SU-DHL-6 (cell line): ENCODE measurements around the gene FSTL4.

Experiments
- H2AFZ ChIP-seq: fragments of 200-600 bp; sonication (generic); 2 replicates; pipeline ENCODE4 v1.6.1; 2014; ENCODE audit warnings: low read depth, mild to moderate bottlenecking, moderate library complexity, mixed read lengths, antibody characterized with exemption, low read length; ENCODE audit not compliant: severe bottlenecking
- H3F3A ChIP-seq: fragments of 200-600 bp; shearing (Covaris generic); 2 replicates; pipeline ENCODE4 v1.6.0; 2016; ENCODE audit warnings: antibody characterized with exemption, mild to moderate bottlenecking; ENCODE audit not compliant: insufficient read depth
- H3K27ac ChIP-seq: fragments of 200-600 bp; sonication (generic); 2 replicates; pipeline ENCODE4 v1.5.1; 2016; ENCODE audit warnings: low read depth, mild to moderate bottlenecking, low read length, moderate library complexity, mixed read lengths
- H3K27me3 ChIP-seq: fragments of 200-600 bp; sonication (generic), shearing (Covaris generic); 2 replicates; pipeline ENCODE4 v1.6.0; 2014; ENCODE audit warnings: mild to moderate bottlenecking, low read length
- H3K36me3 ChIP-seq: fragments of 200-600 bp; sonication (generic); 2 replicates; pipeline ENCODE4 v1.6.1; 2014; ENCODE audit warnings: mild to moderate bottlenecking, low read length, mixed read lengths
- H3K4me2 ChIP-seq: fragments of 300-600, 200-600 bp; shearing (Covaris generic), sonication (generic); 2 replicates; pipeline ENCODE4 v1.6.0; 2014; ENCODE audit warnings: low read length, low read depth, mild to moderate bottlenecking; ENCODE audit not compliant: poor library complexity, severe bottlenecking
- H3K4me3 ChIP-seq: fragments of 200-600 bp; sonication (generic); 2 replicates; pipeline ENCODE4 v1.5.1; 2014; ENCODE audit warnings: antibody characterized with exemption, low read length, mild to moderate bottlenecking, mixed read lengths; ENCODE audit not compliant: insufficient read depth, poor library complexity, severe bottlenecking
- H3K79me2 ChIP-seq: fragments of 200-600 bp; sonication (generic); 2 replicates; pipeline ENCODE4 v1.6.1; 2014; ENCODE audit warnings: mild to moderate bottlenecking, low read length, moderate library complexity; ENCODE audit not compliant: insufficient read depth
- H3K9ac ChIP-seq: fragments of 200-600 bp; sonication (generic); 2 replicates; pipeline ENCODE4 v1.7.0; 2014; ENCODE audit warnings: mild to moderate bottlenecking, low read length
- H3K9me2 ChIP-seq: fragments of 200-600 bp; sonication (generic); replicated peaks from 2 replicates; pipeline ENCODE4 v1.6.1; 2014; ENCODE audit warnings: low read length; ENCODE audit not compliant: insufficient read depth
- H3K9me3 ChIP-seq: fragments of 200-600 bp; sonication (generic); 2 replicates; pipeline ENCODE4 v1.6.1; 2014; ENCODE audit warnings: low read length, mixed read lengths; ENCODE audit not compliant: insufficient read depth
- H4K20me1 ChIP-seq: fragments of 200-600 bp; sonication (generic); 2 replicates; pipeline ENCODE4 v1.6.1; 2014; ENCODE audit warnings: low read depth, mild to moderate bottlenecking, antibody characterized with exemption, low read length, moderate library complexity, mixed read lengths
- EZH2phosphoT487 ChIP-seq: fragments of 200-600 bp; sonication (generic), shearing (Covaris generic); conservative IDR thresholded peaks from 2 replicates; pipeline ENCODE4 v1.6.1; 2018; ENCODE audit warnings: mild to moderate bottlenecking, antibody characterized with exemption, low read length, moderate library complexity, mixed read lengths
- TF ChIP-seq, protein P1 (sequence below): fragments of 200-600 bp; sonication (generic); IDR thresholded peaks from one replicate; pipeline ENCODE4 v1.5.1; 2017; ENCODE audit warnings: antibody characterized with exemption, mild to moderate bottlenecking, low read length, moderate library complexity; ENCODE audit not compliant: insufficient read depth, poor library complexity, severe bottlenecking

FSTL4 gene

DNA sequence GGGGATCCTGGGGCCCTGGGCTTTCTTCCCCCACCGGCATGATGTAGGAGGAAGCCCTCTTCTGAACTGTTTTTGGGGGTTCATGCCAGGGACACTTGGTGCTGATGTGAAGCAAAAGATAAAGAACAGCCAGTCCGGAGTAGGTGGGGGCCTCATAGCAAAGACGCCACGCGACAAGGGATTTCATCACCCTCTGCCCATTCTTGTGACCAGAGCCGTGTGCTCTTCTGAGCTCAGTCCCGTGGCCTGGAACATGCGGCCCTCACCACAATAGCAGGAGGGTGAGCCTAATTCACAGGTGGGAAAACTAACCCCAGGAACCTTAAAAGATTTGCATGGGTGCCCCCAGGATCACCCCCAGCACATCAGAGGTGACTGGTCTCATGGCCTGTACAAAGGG is 334.6 kb downstream of the FSTL4 start:
- no peaks in the 10 kb centered on the region for H4K20me1 ChIP-seq
- H2AFZ ChIP-seq = no peak overlapping the region
- no peaks in the 10 kb centered on the region for H3F3A ChIP-seq
- no peaks in the 10 kb centered on the region for H3K9me2 ChIP-seq
- no peak overlapping the region for H3K27ac ChIP-seq
- H3K27me3 ChIP-seq = no peaks in the 10 kb centered on the region
- no peaks in the 10 kb centered on the region for H3K36me3 ChIP-seq
- no peak overlapping the region for H3K4me3 ChIP-seq
- no peak for TF ChIP-seq EZH2phosphoT487
- TF ChIP-seq, protein P1, sequence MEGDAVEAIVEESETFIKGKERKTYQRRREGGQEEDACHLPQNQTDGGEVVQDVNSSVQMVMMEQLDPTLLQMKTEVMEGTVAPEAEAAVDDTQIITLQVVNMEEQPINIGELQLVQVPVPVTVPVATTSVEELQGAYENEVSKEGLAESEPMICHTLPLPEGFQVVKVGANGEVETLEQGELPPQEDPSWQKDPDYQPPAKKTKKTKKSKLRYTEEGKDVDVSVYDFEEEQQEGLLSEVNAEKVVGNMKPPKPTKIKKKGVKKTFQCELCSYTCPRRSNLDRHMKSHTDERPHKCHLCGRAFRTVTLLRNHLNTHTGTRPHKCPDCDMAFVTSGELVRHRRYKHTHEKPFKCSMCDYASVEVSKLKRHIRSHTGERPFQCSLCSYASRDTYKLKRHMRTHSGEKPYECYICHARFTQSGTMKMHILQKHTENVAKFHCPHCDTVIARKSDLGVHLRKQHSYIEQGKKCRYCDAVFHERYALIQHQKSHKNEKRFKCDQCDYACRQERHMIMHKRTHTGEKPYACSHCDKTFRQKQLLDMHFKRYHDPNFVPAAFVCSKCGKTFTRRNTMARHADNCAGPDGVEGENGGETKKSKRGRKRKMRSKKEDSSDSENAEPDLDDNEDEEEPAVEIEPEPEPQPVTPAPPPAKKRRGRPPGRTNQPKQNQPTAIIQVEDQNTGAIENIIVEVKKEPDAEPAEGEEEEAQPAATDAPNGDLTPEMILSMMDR = no peak
- no peaks in the 10 kb centered on the region for H3K9me3 ChIP-seq
- H3K79me2 ChIP-seq = no peaks in the 10 kb centered on the region
- H3K9ac ChIP-seq = no peak overlapping the region
- H3K4me2 ChIP-seq = no peak overlapping the region

DNA sequence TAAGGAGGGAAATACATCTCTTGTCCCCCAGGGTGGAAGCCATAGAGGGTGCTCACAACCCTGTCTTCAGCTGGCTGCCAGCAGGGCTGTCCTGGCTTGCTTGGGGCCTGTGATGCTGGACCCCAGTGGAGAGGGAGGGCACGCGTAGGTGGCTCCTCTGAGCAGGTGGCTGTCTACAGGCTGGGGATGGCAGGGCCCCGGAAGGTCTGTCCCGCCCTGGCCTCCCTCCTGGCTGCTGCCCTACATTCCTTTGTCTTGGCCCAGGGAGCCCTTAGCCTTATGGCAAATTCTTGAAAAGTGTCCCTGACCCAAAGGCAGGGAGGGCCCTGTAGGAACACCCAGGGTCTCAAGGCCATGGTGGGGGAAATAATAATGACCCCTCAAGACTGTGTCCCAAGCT is 336.2 kb downstream of the FSTL4 start:
- H2AFZ ChIP-seq = no peak overlapping the region
- no peak overlapping the region for H3K27ac ChIP-seq
- TF ChIP-seq, protein P1 = no peak
- no peak for TF ChIP-seq EZH2phosphoT487
- no peaks in the 10 kb centered on the region for H3K27me3 ChIP-seq
- H3K9ac ChIP-seq = no peak overlapping the region
- no peaks in the 10 kb centered on the region for H3K79me2 ChIP-seq
- no peak overlapping the region for H3K4me3 ChIP-seq
- H3K9me3 ChIP-seq = no peaks in the 10 kb centered on the region
- H3K4me2 ChIP-seq = no peak overlapping the region
- H3K9me2 ChIP-seq = no peaks in the 10 kb centered on the region
- H4K20me1 ChIP-seq = no peaks in the 10 kb centered on the region
- no peaks in the 10 kb centered on the region for H3F3A ChIP-seq
- H3K36me3 ChIP-seq = no peaks in the 10 kb centered on the region

DNA sequence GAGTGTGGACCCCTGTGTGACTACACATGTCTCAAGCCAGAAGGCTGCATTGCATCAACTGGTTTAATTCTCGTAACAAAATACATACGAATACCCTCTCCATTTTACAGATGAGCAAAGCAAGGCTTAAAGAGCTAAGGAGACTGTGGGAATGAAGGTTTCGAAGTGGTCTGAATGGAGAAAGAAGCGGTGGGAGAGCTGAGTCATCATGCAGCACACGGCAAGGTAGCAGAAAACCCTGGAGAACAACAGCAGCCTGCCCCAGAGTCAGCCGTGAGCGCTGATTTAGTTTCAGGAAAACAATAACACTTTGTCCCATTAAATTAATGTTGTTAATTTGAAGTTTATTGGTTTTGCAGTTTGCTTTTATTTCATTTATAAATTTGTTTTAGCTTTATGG is 336.7 kb downstream of the FSTL4 start:
- no peaks in the 10 kb centered on the region for H4K20me1 ChIP-seq
- no peak overlapping the region for H3K4me3 ChIP-seq
- H2AFZ ChIP-seq = no peak overlapping the region
- no peak overlapping the region for H3K9ac ChIP-seq
- H3K27me3 ChIP-seq = no peaks in the 10 kb centered on the region
- H3K79me2 ChIP-seq = no peaks in the 10 kb centered on the region
- H3K9me2 ChIP-seq = no peaks in the 10 kb centered on the region
- no peaks in the 10 kb centered on the region for H3K9me3 ChIP-seq
- TF ChIP-seq, protein P1 = no peak
- TF ChIP-seq EZH2phosphoT487 = no peak
- no peak overlapping the region for H3K27ac ChIP-seq
- no peak overlapping the region for H3K4me2 ChIP-seq
- H3F3A ChIP-seq = no peaks in the 10 kb centered on the region
- no peaks in the 10 kb centered on the region for H3K36me3 ChIP-seq

DNA sequence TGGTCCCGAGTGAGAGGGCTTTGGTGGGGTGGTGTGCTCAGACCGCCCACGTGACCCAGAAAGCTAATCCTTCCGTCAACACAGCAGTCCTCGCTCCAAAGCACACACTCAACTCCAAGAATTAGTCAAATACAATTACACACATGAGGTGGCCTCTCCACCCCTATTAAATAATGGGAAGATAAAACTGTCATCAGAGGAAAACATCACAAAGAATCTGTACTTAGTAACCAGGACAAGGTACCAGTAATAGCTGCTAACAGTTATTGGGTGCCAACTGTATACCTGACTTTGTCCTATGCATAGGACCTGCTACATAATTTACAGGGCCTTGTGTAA is 337.8 kb downstream of the FSTL4 start:
- Histone ChIP-seq H3K36me3 (no peaks in the 10 kb centered on the region), H3K4me3 (no peak overlapping the region), H4K20me1 (no peaks in the 10 kb centered on the region), H3F3A (no peaks in the 10 kb centered on the region), H3K4me2 (no peak overlapping the region), H2AFZ (no peak overlapping the region), H3K79me2 (no peaks in the 10 kb centered on the region), H3K27ac (no peak overlapping the region), H3K9me3 (no peaks in the 10 kb centered on the region), H3K9me2 (no peaks in the 10 kb centered on the region), H3K9ac (no peak overlapping the region), H3K27me3 (no peaks in the 10 kb centered on the region)
- TF ChIP-seq, protein P1 = no peak
- no peak for TF ChIP-seq EZH2phosphoT487
